Heart left ventricle (tissue), 13 donors: ENCODE results near the gene FAM83B.

Experiments
- CTCF ChIP-seq, 12 donors: fragments of 200-600 bp; sonication (generic) in 4 of 12; IDR thresholded peaks; one replicate each; pipeline versions ENCODE4 v1.5.0 to v1.8.0; 2018 to 2022; ENCODE audit warnings: antibody characterized with exemption in 12 of 12, mild to moderate bottlenecking in 5 of 12
- POLR2A ChIP-seq, 2 donors: fragments of 450-650 bp; IDR thresholded peaks; one replicate each; pipeline ENCODE4 v1.6.1; 2017; ENCODE audit warnings: antibody characterized with exemption in 2 of 2, mild to moderate bottlenecking in 2 of 2, moderate library complexity in 2 of 2
- donor health status: ischemic (EF 13 %, LVEDD 7.1; RV severe dilation, severe dysfunction).
- donor health status: DM: no; HTN: yes; CAD: no.
- donor health status: DM: no; HTN: no; CAD: no.
- donor health status: ischemic (EF 25% LVEDD 6.9; RV normal size, moderate dysfunction).
- donor health status: ischemic (EF 25% LVEDD 5.7; RV mildly dilated, moderate dysfunction).
- donor health status: ischemic (EF 35%, LVEDD 5.7; RV mildly dilated, moderate dysfunction).
- donor health status: nonischemic (EF 11% LVEDD 7.7; RV severe dilation, severe dysfunction).
- donor health status: DM: yes; HTN: yes; CAD: no.
- donor health status: PGD.
- donor health status: ischemic (EF 29% LVEDD 5.4; RV normal size, mild dysfunction).
- donor health status: nonischemic (EF 23%, LVEDD 6.1; RV moderate dilation, normal function).

DNA sequence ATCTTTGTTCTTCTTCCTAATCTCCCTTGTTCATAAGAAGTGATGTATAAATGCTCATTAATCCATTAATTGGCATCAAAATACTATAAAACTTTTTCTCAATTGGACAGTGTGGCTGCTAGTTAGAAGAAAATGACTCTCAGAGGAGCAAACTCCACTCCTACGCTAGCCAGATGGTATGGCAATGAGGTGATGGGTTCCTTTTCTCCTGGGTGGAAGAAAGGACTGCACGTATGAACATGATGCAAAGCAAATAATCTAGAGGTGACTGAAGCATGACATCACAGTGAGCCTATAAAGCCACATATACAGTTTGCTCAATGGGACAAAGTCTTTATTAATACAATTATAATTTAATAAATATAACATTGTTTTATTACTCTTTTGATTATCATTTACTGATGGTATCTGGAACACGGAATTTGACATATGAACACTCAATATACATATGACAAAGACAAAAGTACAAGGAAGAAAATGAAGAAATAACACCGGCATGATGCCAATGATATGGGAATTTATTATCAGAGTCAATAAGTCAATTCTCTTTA, 46.4 kb upstream of the FAM83B start:
- TF ChIP-seq CTCF (IDR thresholded peaks at IDR 0.05) = no peak
- TF ChIP-seq POLR2A (IDR thresholded peaks at IDR 0.05) = no peak
